Measurements from ENCODE around the gene TIPARP.

- TF ChIP-seq, protein P1, sequence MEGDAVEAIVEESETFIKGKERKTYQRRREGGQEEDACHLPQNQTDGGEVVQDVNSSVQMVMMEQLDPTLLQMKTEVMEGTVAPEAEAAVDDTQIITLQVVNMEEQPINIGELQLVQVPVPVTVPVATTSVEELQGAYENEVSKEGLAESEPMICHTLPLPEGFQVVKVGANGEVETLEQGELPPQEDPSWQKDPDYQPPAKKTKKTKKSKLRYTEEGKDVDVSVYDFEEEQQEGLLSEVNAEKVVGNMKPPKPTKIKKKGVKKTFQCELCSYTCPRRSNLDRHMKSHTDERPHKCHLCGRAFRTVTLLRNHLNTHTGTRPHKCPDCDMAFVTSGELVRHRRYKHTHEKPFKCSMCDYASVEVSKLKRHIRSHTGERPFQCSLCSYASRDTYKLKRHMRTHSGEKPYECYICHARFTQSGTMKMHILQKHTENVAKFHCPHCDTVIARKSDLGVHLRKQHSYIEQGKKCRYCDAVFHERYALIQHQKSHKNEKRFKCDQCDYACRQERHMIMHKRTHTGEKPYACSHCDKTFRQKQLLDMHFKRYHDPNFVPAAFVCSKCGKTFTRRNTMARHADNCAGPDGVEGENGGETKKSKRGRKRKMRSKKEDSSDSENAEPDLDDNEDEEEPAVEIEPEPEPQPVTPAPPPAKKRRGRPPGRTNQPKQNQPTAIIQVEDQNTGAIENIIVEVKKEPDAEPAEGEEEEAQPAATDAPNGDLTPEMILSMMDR (IDR thresholded peaks at IDR 0.05): no peak
- no peak for TF ChIP-seq POLR2A (IDR thresholded peaks at IDR 0.05; ENCODE audit: low read depth)
These were observed 9.1 kb upstream of the TIPARP start for GRCh38 chr3:156665291-156665690.

Data from esophagus muscularis mucosa (tissue), 3 donors.